ENCODE measurements around the gene PDRG1. TPM values are rescaled to one million over a fixed set of nuclear protein-coding genes. Genes with fewer than 3 reads are reported as not detected.

The PDRG1 gene
- total RNA-seq, 1 donor from 2014 or later = 21.2 TPM

- Mint-ChIP-seq H3K9me3 (ENCODE audit: unreplicated experiment) (no peaks in the 10 kb centered on the region), H3K4me3 (ENCODE audit: unreplicated experiment) (no peak overlapping the region), H3K27me3 (ENCODE audit: unreplicated experiment) (peaks cover 4% of the 10 kb centered on the region), H3K27ac (ENCODE audit: unreplicated experiment) (no peak overlapping the region), H3K4me1 (ENCODE audit: unreplicated experiment) (peaks cover 4% of the 10 kb centered on the region), H3K36me3 (ENCODE audit: low read depth, unreplicated experiment) (no peaks in the 10 kb centered on the region)
- TF ChIP-seq CTCF (IDR thresholded peaks at IDR 0.05; ENCODE audit: unreplicated experiment) = no peak
- no peak for DNase-seq (ENCODE audit: low spot score)
These were observed 22.4 kb upstream of the PDRG1 start for GRCh38 chr20:31974296-31974695.

GRCh38 chr20:31972471-31973021, 20.7 kb upstream of the PDRG1 start:
- H3K36me3 Mint-ChIP-seq (ENCODE audit: low read depth, unreplicated experiment) = no peaks in the 10 kb centered on the region
- H3K4me3 Mint-ChIP-seq (ENCODE audit: unreplicated experiment) = no peak overlapping the region
- H3K27ac Mint-ChIP-seq (ENCODE audit: unreplicated experiment) = no peak overlapping the region
- DNase-seq (ENCODE audit: low spot score) = no peak
- peaks cover 4% of the 10 kb centered on the region for H3K4me1 Mint-ChIP-seq (ENCODE audit: unreplicated experiment)
- no peak for TF ChIP-seq CTCF (IDR thresholded peaks at IDR 0.05; ENCODE audit: unreplicated experiment)
- H3K27me3 Mint-ChIP-seq (ENCODE audit: unreplicated experiment) = peaks cover 4% of the 10 kb centered on the region
- H3K9me3 Mint-ChIP-seq (ENCODE audit: unreplicated experiment) = no peaks in the 10 kb centered on the region

GRCh38 chr20:31969991-31970390, 18.1 kb upstream of the PDRG1 start:
- no peak for TF ChIP-seq CTCF (IDR thresholded peaks at IDR 0.05; ENCODE audit: unreplicated experiment)
- no peak for DNase-seq (ENCODE audit: low spot score)
- peaks cover 4% of the 10 kb centered on the region for H3K27me3 Mint-ChIP-seq (ENCODE audit: unreplicated experiment)
- no peak overlapping the region for H3K4me3 Mint-ChIP-seq (ENCODE audit: unreplicated experiment)
- peaks cover 4% of the 10 kb centered on the region for H3K4me1 Mint-ChIP-seq (ENCODE audit: unreplicated experiment)
- no peaks in the 10 kb centered on the region for H3K36me3 Mint-ChIP-seq (ENCODE audit: low read depth, unreplicated experiment)
- H3K27ac Mint-ChIP-seq (ENCODE audit: unreplicated experiment) = no peak overlapping the region
- no peaks in the 10 kb centered on the region for H3K9me3 Mint-ChIP-seq (ENCODE audit: unreplicated experiment)

- Mint-ChIP-seq H3K27ac (ENCODE audit: unreplicated experiment) (no peak overlapping the region), H3K27me3 (ENCODE audit: unreplicated experiment) (peaks cover 5% of the 10 kb centered on the region), H3K9me3 (ENCODE audit: unreplicated experiment) (no peaks in the 10 kb centered on the region), H3K4me3 (ENCODE audit: unreplicated experiment) (peak overlapping the region; percentile 91), H3K36me3 (ENCODE audit: low read depth, unreplicated experiment) (no peaks in the 10 kb centered on the region), H3K4me1 (ENCODE audit: unreplicated experiment) (peaks cover 4% of the 10 kb centered on the region)
- DNase-seq (ENCODE audit: low spot score) = peak; percentile 93
- no peak for TF ChIP-seq CTCF (IDR thresholded peaks at IDR 0.05; ENCODE audit: unreplicated experiment)
These were observed 16.7 kb upstream of the PDRG1 start for GRCh38 chr20:31968291-31969126.

- H3K4me3 Mint-ChIP-seq (ENCODE audit: unreplicated experiment) = peak within 1 kb of the TSS; percentile 91
- TF ChIP-seq CTCF (IDR thresholded peaks at IDR 0.05; ENCODE audit: unreplicated experiment) = no peak
- DNase-seq (ENCODE audit: low spot score) = peak; percentile 22
- peaks cover 5% of the 10 kb centered on the region for H3K27me3 Mint-ChIP-seq (ENCODE audit: unreplicated experiment)
- H3K9me3 Mint-ChIP-seq (ENCODE audit: unreplicated experiment) = no peaks in the 10 kb centered on the region
- no peak within 1 kb of the TSS for H3K27ac Mint-ChIP-seq (ENCODE audit: unreplicated experiment)
- no peaks in the 10 kb centered on the region for H3K36me3 Mint-ChIP-seq (ENCODE audit: low read depth, unreplicated experiment)
- H3K4me1 Mint-ChIP-seq (ENCODE audit: unreplicated experiment) = peaks cover 4% of the 10 kb centered on the region
These were observed 16.0 kb upstream of the PDRG1 start, which contains the start of gene XKR7 for GRCh38 chr20:31967830-31968249. TSS of gene XKR7 (plus strand) at chr20:31968151. CDS start at chr20:31968176, 25 bp downstream.

All from endothelial cell (in vitro differentiated cells).